ENCODE data around the gene KRTAP10-10.

Gene KRTAP10-10

DNA sequence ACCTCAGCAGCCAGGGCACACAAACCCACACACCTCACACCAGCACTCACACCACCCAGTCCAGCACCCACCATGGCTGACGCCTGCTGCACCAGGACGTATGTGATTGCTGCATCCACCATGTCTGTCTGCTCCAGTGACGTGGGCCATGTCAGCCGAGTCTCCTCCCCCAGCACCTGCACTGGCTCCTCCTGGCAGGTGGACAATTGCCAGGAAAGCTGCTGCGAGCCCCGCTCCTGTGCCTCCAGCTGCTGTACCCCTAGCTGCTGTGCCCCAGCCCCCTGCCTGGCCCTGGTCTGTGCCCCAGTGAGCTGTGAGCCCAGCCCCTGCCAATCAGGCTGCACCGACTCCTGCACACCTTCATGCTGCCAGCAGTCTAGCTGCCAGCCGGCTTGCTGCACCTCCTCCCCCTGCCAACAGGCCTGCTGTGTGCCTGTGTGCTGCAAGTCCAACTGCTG, 25.1 kb upstream of the KRTAP10-10 start, which contains the start of gene KRTAP10-8:
Gene KRTAP10-8, plus strand, starts transcription at position 51 of the 458 bp plus-strand sequence. Its CDS starts 22 bp downstream, at position 73.
- TF ChIP-seq, protein P1, sequence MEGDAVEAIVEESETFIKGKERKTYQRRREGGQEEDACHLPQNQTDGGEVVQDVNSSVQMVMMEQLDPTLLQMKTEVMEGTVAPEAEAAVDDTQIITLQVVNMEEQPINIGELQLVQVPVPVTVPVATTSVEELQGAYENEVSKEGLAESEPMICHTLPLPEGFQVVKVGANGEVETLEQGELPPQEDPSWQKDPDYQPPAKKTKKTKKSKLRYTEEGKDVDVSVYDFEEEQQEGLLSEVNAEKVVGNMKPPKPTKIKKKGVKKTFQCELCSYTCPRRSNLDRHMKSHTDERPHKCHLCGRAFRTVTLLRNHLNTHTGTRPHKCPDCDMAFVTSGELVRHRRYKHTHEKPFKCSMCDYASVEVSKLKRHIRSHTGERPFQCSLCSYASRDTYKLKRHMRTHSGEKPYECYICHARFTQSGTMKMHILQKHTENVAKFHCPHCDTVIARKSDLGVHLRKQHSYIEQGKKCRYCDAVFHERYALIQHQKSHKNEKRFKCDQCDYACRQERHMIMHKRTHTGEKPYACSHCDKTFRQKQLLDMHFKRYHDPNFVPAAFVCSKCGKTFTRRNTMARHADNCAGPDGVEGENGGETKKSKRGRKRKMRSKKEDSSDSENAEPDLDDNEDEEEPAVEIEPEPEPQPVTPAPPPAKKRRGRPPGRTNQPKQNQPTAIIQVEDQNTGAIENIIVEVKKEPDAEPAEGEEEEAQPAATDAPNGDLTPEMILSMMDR (IDR thresholded peaks at IDR 0.05) = no peak
- Histone ChIP-seq H3K4me1 (ENCODE audit: control insufficient read depth in 1 of 2, insufficient read depth in 1 of 2, low read depth in 1 of 2, low read length in 1 of 2) (peaks cover 0 to 6% of the 10 kb centered on the region in 2 experiments), H3K4me3 (ENCODE audit: low read depth in 1 of 2, low read length in 1 of 2) (no peak within 1 kb of the TSS), H3K27ac (no peak within 1 kb of the TSS), H3K9me3 (no peaks in the 10 kb centered on the region), H3K27me3 (no peaks in the 10 kb centered on the region), H3K36me3 (no peaks in the 10 kb centered on the region)

DNA sequence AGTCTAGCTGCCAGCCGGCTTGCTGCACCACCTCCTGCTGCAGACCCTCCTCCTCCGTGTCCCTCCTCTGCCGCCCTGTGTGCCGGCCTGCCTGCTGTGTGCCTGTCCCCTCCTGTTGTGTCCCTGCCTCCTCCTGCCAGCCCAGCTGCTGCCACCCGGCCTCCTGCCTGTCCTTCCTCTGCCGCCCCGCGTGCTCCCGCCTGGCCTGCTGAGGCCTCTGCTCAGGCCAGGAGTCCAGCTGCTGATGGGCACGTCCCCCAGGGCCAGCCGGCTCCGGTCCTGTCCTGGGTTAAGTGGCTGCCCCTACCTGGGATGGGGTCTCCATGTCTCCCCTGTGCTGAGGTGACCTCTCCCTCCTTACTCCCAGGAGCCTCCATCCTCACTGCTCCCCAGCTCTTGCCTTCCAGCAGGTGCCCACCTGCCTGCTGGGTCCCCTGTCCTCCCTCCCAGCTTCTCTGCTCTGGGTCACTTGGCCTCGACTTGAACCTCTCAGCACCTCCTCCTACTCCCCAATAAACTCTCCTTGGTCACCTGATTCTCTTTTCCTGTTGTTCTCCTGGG, 24.4 kb upstream of the KRTAP10-10 start:
- no peaks in the 10 kb centered on the region for H3K27me3 ChIP-seq
- no peaks in the 10 kb centered on the region for H3K36me3 ChIP-seq
- no peak overlapping the region for H3K4me3 ChIP-seq (ENCODE audit: low read depth in 1 of 2, low read length in 1 of 2)
- no peak overlapping the region for H3K27ac ChIP-seq
- peaks cover 6 to 13% of the 10 kb centered on the region in 2 experiments for H3K4me1 ChIP-seq (ENCODE audit: control insufficient read depth in 1 of 2, insufficient read depth in 1 of 2, low read depth in 1 of 2, low read length in 1 of 2)
- TF ChIP-seq, protein P1 (IDR thresholded peaks at IDR 0.05) = no peak
- no peaks in the 10 kb centered on the region for H3K9me3 ChIP-seq

DNA sequence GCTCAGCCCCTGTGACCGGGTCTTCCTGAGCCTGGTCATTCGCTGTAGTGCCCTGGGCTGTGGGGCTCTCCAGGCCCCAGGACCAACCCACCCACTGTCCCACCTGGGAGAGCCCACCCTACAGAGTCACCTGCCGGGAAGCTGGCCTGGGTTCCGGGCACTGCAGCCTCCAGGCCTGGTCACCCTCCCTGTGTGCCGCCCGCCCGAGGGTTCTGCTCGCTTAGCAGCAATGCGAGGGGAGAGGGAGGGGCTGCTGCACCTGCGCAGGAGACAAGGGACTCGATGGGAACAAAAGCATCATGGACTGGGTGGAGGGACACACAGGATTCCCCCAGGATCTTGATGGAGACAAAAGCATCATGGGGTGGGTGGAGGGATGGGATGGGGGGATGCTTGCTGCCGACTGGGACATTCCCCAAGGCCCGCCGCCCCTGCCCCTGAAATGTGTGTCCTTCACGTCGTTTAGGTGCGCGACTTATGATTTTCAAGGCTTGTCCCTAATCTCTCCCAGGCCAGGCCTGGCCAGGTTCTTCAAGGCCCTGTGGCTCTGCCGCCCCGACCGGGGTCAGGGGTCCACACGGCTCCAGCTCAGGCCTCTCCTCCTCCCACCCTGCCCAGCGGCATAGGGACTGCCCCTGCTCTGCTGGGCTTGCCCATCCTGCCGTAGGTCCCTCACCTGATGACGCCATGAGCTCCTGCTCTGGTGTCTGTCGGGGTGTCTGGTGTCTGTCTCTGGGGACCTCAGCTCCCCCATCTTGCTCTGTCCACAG, 23.6 kb upstream of the KRTAP10-10 start:
- Histone ChIP-seq H3K27me3 (no peaks in the 10 kb centered on the region), H3K9me3 (no peaks in the 10 kb centered on the region), H3K36me3 (no peaks in the 10 kb centered on the region), H3K4me3 (ENCODE audit: low read depth in 1 of 2, low read length in 1 of 2) (no peak overlapping the region), H3K27ac (no peak overlapping the region), H3K4me1 (ENCODE audit: control insufficient read depth in 1 of 2, insufficient read depth in 1 of 2, low read depth in 1 of 2, low read length in 1 of 2) (peaks cover 15 to 21% of the 10 kb centered on the region in 2 experiments)
- TF ChIP-seq, protein P1 (IDR thresholded peaks at IDR 0.05) = no peak

DNA sequence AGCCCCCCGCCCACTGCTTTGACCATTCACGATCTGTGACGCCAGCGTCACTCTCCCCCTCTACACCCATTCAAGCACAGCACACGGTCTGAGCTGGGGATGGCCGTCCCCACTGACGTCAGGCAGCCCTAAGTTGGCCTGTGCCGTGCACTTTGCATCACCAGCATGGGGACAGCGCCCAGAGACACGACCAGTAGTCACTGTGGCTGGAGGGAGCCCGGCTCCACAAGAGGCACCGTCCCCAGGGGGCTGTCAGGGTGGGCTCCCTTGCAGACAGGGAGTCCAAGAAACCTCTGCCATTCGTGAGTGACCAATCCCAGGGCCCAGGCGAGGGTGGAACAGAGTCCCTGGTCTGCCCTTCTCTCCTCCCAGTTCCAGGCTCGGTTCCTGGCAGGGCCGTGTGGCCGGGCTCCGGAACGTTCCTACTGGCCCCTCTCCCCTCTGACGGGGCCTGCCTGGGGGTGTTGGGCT, 23.0 kb upstream of the KRTAP10-10 start:
- no peaks in the 10 kb centered on the region for H3K9me3 ChIP-seq
- peaks cover 21 to 27% of the 10 kb centered on the region in 2 experiments for H3K4me1 ChIP-seq (ENCODE audit: control insufficient read depth in 1 of 2, insufficient read depth in 1 of 2, low read depth in 1 of 2, low read length in 1 of 2)
- H3K27me3 ChIP-seq = no peaks in the 10 kb centered on the region
- TF ChIP-seq, protein P1 (IDR thresholded peaks at IDR 0.05) = no peak
- H3K27ac ChIP-seq = no peak overlapping the region
- no peaks in the 10 kb centered on the region for H3K36me3 ChIP-seq
- no peak overlapping the region for H3K4me3 ChIP-seq (ENCODE audit: low read depth in 1 of 2, low read length in 1 of 2)

DNA sequence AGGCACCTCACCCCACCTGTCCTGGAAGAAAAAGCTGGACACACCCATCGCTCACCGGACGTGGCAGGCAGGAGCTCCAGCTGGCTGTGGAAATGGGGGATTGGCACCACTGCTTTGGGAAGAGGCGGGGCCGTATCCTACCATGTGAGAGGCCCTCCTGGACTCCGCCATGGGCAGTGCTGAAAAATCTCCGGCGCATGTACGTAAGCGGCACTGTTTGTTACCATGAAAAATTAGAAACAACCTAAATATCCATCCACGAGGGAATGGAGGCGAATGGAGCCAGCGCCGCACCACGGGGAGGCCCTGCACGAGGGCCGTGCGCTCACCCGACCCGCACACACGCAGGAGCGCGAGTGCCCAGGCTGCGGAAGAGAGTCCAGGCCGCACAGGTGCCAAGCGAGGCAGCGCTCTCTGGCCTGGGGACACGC, 22.2 kb upstream of the KRTAP10-10 start:
- Histone ChIP-seq H3K27me3 (no peaks in the 10 kb centered on the region), H3K36me3 (no peaks in the 10 kb centered on the region), H3K9me3 (no peaks in the 10 kb centered on the region), H3K4me1 (ENCODE audit: control insufficient read depth in 1 of 2, insufficient read depth in 1 of 2, low read depth in 1 of 2, low read length in 1 of 2) (peaks cover 28 to 35% of the 10 kb centered on the region in 2 experiments), H3K27ac (no peak overlapping the region), H3K4me3 (ENCODE audit: low read depth in 1 of 2, low read length in 1 of 2) (no peak overlapping the region)
- TF ChIP-seq, protein P1 (IDR thresholded peaks at IDR 0.05) = no peak
